ENCODE data around the gene MAML2.

DNA sequence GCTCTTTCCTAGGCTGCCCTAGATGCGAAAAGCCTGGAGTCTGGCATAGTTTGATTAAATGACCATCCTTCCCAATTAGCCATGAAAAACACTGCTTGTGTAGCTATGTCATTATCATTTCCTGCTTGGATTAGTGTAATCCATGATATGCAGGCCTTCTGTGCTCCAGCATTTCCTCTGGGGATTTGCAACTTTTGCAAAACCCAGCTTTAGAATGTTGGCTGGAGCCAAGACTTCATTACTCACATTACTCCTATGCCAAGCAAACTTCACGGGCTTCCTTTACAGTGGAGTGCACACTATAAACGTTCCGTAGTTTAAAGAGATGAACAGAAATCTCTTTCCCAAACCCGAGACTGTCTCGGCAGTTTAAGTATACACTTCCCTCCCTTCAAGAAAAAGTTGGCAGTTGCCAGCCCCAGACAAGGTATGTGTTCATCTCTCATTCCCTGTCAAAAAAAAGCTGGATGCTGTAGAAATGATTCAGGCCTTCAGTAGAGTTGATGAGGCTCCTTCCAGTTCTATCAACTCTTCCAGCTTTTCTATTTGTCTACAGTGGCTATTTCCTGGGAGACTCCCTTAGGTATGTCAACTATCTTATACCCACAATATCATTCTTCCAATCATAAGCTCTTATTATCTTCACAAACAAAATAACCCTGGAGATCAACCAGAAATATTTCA lies 180.0 kb downstream of the MAML2 start:
- TF ChIP-seq, protein P1, sequence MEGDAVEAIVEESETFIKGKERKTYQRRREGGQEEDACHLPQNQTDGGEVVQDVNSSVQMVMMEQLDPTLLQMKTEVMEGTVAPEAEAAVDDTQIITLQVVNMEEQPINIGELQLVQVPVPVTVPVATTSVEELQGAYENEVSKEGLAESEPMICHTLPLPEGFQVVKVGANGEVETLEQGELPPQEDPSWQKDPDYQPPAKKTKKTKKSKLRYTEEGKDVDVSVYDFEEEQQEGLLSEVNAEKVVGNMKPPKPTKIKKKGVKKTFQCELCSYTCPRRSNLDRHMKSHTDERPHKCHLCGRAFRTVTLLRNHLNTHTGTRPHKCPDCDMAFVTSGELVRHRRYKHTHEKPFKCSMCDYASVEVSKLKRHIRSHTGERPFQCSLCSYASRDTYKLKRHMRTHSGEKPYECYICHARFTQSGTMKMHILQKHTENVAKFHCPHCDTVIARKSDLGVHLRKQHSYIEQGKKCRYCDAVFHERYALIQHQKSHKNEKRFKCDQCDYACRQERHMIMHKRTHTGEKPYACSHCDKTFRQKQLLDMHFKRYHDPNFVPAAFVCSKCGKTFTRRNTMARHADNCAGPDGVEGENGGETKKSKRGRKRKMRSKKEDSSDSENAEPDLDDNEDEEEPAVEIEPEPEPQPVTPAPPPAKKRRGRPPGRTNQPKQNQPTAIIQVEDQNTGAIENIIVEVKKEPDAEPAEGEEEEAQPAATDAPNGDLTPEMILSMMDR (conservative IDR thresholded peaks at IDR 0.05) = no peak
- no peak for TF ChIP-seq ZFX (IDR thresholded peaks at IDR 0.05)

All from C4-2B (cell line).